GM18526 (cell line): ENCODE measurements around the gene COG5.

ENCODE experiments used
- POLR2A ChIP-seq: IDR thresholded peaks from 3 replicates; pipeline ENCODE4 v1.6.1; 2011; ENCODE audit not compliant: insufficient read length; ENCODE audit errors: extremely low read depth

The COG5 gene

DNA sequence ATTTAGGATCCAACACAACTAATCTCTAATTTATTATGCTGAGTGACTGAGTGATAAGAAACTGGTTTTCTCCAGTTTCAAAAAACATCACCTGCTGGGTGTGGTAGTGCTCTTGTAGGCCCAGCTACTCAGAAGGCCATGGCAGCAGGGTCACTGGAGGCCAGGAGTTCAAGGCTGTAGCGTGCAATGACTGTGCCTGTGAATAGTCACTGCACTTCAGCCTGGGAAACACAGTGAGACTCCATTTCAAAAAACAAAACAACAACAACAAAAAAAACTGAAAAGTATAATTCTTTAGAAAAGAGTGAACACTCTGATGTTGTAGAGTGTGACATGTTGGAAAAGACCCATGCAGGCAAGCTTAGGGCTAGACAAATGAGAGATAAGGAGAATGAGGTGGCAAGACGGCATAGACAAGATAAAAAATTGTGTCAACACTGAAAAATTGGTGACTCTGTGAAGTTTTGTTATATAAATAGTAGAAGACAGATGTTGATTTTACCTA lies 243.9 kb downstream of the COG5 start:
- TF ChIP-seq POLR2A = no peak

DNA sequence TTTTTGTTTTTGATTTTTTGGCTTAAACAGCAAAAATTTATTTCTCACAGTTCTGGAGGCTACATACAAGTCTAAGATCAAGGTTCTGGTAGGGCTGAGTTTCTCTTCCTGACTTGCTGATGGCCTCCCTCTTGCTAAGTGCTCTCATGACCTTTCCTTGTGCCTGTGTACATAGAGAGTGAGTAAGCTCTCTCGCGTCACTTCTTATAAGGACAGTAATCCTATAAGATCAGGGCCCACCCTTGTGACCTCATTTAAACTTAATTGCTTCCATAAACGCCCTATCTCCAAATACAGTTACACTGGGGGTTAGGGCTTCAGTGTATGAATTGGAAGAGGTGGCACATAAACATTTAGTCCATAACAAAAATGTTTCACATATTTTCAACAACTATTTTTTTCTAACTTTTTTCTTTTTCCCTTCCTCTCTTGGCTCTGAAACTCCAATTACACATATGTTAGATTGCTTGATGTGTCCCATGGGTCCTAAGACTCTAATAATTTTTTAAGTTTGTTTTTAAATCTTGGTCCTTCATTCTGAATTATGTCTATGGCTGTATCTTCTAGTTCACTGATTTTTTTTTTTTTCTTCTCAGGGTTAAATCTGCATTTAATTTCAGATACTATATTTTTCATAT lies 245.1 kb downstream of the COG5 start:
- TF ChIP-seq POLR2A = no peak

- TF ChIP-seq POLR2A = no peak
Observed at GRCh38 chr7:107315716-107316220, 248.0 kb downstream of the COG5 start.

DNA sequence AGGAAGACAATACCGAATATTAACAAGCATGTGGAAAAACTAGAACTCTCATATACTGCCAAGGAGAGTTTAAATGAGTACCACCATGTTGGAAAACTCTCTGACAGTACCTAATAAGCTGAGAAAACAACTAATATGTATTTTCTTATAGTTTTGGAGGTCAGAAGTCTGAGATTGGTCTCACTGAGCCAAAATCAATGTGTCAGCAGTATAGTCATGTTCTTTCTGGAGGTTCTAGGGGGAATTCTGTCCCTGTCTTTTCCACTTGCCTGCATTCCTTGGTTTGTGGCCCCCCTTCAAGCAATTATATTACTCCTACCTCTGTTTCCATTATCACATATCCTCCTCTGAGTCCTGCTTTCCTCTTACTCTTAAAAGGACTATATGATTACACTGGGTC lies 250.4 kb downstream of the COG5 start:
- TF ChIP-seq POLR2A = no peak

- TF ChIP-seq POLR2A = no peak
Observed at GRCh38 chr7:107312418-107312817, 251.3 kb downstream of the COG5 start.

DNA sequence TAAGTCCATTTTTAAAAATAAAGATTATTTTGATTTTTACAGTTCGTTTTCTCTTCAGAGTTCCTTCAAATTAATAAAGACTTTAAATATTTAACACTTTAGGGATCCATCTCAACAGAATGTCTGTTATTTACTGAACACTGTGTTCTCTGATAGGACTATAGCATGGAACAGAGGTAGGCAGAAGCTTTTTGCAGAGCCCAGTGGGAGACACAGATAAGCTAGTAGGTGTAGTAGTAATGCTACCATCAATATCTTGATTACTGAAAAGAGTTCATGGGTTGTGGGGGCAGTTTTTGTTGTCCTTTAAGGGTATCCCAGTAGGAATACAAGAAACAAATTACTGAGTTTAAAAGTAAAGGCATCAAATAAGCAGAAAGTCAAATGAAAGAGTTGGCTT lies 254.4 kb downstream of the COG5 start:
- no peak for TF ChIP-seq POLR2A

- no peak for TF ChIP-seq POLR2A
Observed at GRCh38 chr7:107304636-107305035, 259.1 kb downstream of the COG5 start.

GRCh38 chr7:107304063-107304462 lies 259.7 kb downstream of the COG5 start:
- TF ChIP-seq POLR2A = no peak

- TF ChIP-seq POLR2A = no peak
Observed at GRCh38 chr7:107302250-107302847, 261.4 kb downstream of the COG5 start.

DNA sequence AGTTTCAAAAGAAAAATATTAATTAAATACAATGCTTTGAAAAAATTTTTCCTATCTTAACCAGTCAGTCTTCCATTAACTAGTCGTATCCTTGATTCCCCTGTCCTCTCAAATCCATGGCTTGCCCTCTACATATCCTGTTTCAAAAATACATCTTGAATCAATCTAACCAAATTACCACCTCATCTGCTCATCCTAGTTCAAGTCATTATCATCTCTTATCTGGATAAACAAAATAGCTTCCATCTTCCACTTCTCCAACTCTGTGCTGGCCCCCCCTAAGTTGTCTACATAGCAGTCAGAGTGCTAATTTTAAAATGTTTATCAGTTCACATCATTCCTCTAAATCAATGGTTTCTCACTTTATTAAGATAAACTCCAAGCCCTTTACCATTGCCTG lies 269.5 kb downstream of the COG5 start:
- no peak for TF ChIP-seq POLR2A

DNA sequence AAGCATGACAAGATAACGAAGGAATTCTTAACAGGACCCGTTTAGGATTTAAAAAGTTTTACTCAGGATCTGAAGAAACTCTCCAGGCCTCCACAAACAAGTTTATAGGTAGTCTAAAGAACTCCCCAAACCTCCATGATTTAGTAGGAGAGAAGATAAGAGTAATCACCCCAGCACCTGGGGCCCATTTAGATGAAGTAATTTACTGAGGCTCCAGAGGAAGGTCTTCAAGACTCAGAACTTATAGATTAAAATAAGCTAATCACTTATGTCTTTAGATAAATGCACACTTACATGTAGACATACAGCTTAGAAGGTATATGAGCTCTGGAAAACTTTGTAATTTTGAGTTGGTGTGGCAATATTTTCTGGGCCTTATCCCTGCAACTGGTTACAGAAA lies 271.1 kb downstream of the COG5 start:
- no peak for TF ChIP-seq POLR2A

GRCh38 chr7:107291434-107291833 lies 272.3 kb downstream of the COG5 start:
- no peak for TF ChIP-seq POLR2A

- no peak for TF ChIP-seq POLR2A
Observed at GRCh38 chr7:107286751-107287621, 276.7 kb downstream of the COG5 start.

DNA sequence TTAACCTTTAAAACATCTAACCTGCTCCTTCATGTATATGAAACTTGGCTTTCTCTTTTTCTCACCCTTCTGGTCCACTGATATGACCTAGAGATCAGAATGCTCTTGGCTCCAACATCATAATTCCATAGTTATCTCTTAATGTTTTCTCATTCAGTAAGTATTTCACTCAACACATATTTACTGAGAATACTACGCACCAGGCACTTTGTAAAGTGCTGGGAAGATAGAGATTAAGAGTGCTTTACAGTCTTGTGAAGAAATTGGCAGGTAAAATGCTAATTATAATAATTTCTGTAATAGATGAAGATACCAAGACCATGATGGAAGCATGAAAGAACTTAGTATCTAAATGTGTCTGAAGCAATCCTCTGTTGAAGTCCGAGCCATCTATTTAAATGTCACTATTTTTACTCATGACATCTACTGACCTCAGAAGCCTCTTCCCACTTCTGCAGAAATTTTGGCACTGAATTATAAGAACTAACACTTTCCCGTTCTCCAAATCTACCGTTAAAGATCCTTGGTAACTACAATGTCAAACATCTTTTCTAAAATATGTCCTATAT lies 278.7 kb downstream of the COG5 start:
- no peak for TF ChIP-seq POLR2A

- TF ChIP-seq POLR2A = no peak
Observed at GRCh38 chr7:107277331-107277730, 286.4 kb downstream of the COG5 start.
